ENCODE data around the gene VPS9D1. TPM values are rescaled to one million over a fixed set of nuclear protein-coding genes. Genes with fewer than 3 reads are reported as not detected.

The VPS9D1 gene, protein sequence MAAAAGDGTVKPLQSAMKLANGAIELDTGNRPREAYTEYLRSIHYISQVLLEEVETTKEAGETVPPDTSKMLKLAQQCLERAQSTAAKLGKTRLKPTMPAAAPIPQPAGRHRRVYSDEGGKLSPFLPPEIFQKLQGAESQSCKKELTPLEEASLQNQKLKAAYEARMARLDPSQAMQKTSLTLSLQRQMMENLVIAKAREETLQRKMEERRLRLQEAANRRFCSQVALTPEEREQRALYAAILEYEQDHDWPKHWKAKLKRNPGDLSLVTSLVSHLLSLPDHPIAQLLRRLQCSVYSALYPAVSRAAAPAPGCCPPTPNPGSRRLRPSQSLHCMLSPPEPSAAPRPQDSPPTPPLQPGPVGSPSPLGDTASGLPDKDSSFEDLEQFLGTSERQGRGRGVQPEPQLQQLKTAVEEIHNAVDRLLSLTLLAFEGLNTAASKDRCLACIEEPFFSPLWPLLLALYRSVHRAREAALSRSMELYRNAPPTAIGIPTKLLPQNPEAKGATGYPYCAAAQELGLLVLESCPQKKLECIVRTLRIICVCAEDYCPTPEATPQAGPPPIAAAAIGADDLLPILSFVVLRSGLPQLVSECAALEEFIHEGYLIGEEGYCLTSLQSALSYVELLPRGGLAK
- 3.2 and 3.6 TPM in 2 replicates for total RNA-seq

DNA sequence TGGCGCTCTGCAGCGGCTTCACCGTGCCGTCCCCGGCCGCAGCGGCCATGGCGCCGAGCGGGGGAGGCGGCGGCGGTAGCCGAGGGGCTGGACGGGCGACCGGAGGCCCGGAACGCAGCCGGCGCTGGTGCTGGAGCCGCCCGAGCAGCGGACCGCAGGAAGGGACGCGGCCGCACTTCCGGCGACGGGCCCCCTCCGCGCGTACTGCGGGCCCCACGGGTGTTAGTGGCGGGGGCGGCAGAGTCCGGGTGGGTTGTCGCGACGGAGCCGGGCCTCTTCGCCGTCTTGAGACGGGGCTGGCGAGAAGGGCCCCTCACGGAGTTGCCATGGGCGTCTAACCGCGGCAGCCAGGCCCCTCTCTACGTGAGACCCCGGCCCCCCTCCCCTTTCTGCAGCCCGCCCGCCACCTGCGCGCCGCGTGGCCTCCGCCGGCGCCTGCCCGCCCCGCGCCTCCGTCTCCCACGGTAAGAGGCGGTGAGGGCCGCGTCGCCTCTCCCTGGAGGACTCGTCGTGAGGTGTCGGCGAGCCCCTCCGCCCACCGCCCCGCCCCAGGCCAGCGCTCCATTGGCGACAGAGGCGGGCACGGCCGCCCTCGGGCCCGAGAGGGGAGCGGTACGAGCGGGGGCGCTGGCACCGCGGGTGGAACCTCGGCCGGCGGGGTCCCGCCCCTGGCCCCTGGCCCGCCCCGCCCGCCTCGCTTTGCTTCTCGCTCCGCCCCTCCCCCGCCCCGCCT lies at the start of gene VPS9D1, which contains the start of gene ZNF276:
Gene VPS9D1 (minus strand): TSS at position 86 of the 733 bp plus-strand sequence. CDS start 37 bp downstream, at position 49.
Gene ZNF276 (plus strand): TSS at position 725 of the 733 bp plus-strand sequence. CDS start 104 bp downstream, outside the sequence.

DNA sequence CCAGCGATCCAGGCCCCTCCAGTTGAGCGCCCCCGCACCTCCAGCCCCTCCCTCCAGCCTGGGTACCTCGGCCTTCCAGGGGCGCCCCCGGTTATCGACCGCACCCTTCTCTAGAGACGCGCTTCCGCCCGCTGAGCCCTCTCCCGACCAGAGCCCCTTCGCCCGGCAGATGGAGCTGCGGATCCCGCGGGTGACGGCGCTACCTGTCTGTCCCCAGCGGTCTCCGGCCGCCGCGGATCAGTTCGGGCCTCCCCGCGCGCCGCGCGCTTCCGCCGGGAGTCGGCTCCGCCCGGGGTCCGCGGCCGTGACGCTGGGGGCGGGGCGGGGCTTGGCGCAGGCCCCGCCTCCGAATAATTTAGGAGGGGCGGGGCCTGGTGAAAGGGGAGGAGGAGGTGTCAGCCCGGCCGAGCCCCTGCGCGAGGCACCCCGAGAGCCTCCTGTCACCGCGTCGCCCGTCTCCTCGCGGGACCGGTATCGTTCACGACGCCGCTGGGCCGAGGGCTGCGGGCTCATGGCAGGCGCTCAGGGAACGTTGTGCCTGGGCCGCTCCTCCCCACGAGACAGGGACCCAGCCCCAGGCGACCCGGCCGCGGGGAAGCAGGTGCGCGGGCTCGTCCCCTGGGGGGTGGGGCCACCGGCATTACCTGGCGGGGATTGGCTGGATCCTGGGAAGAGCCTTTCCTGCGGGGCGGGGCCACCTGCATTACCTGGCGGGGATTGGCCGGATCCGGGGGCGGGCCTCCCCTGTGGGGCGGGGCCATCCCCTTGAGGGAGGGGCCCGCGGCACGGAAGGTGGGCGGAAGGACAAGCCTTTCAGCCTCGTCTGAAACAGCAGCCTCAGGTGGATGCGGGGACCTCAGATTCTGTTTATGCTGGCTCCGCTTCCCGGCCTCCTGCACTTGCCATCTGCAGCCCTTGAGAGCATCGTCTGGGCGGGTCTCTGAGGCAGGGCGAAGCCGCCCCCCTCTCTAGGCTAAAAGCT lies 19.0 kb downstream of the VPS9D1 start, which contains the start of gene SPATA2L:
Gene SPATA2L (minus strand): TSS at position 281 of the 982 bp plus-strand sequence. CDS start 473 bp downstream, outside the sequence.

DNA sequence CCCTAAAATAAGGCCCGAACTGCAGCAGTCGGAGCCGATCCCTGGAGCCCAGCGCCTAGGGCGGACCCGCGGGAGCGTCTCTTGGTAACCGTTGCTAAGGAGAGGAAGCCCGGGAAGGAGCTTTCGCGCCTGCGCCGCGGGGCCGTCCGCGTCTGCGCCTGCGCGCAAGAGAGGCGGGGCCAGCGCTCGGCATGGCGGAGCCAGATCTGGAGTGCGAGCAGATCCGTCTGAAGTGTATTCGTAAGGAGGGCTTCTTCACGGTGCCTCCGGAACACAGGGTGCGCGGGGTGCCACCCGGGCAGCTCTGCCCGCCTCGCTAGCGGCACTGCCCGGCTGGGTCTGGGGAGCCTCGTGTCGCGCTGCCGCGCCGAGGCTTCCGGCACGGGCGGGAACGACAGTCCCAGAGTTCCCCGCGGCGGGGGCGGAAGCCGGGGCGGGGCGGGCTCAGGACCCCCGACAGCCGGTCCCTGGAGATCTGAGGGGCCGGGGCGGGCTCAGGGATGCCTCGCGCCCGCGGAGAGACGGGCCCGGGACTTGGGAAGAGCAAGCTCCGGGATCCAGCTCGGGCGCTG lies 34.1 kb downstream of the VPS9D1 start, which contains the start of gene CDK10:
Gene CDK10 (plus strand): TSS at position 170 of the 572 bp plus-strand sequence. CDS start 22 bp downstream, at position 192.

DNA sequence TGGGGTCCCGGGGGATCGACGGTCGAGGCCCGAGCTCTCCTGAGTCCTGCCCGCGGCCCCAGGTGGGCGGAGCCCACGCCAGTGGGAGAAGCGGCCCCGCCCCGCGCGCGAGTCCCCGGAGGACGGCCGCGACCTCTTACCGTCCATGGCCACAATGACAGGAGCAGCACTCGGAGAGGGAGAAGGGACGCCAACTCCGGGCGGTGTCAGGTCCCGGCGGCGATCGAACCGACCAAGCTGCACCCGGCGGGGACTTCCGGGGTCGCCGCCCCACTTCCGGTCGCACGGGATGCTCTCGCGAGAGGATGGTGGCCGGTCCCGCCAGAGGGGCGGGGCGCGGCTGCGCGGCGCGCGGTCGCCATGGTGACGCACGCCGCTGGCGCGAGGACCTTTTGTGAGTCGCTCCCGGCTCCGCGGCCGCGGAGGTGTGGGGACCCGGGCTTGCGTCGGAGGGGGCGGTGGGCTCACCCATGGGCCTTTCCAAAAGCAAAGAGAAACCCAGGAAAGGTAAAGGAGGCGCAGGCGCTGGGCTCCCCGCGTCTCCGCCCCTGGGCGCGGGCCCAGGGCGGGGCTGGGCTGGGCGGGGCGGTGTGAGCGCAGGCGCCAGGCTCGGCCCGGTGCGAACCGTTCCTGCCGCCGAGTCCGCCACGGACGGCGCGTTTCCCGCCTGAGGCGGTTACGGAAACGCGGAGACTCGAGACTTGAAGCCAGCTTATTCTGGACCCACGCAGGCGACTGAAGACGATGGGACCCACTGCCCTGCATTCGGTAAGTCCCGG lies 63.1 kb downstream of the VPS9D1 start, which contains the start of the genes CHMP1A and SPATA33:
Gene CHMP1A (minus strand): TSS at position 267 of the 779 bp plus-strand sequence. CDS start 120 bp downstream, at position 147.
Gene SPATA33 (plus strand): TSS at position 395 of the 779 bp plus-strand sequence. CDS start 76 bp downstream, at position 471.

Other genes starting within 250 kb of the VPS9D1 start
- 38.8 and 46.3 TPM in 2 replicates for gene ANKRD11, start 230.3 kb downstream of the VPS9D1 start, total RNA-seq
- gene SPG7, start 212.5 kb downstream of the VPS9D1 start, total RNA-seq = 78.1 and 87.0 TPM in 2 replicates
- 5,597 and 6,631 TPM in 2 replicates for gene RPL13, start 160.2 kb downstream of the VPS9D1 start, total RNA-seq
- gene CPNE7, start 145.1 kb downstream of the VPS9D1 start, total RNA-seq = 1.7 and 16.9 TPM in 2 replicates
- gene DPEP1, start 107.3 kb downstream of the VPS9D1 start, total RNA-seq = 0.24 TPM in 1 of 2 replicates, not detected in the other
- 73.1 and 148 TPM in 2 replicates for gene CHMP1A, start 63.2 kb downstream of the VPS9D1 start, total RNA-seq
- gene SPATA33, start 63.1 kb downstream of the VPS9D1 start, total RNA-seq = 0.43 and 1.7 TPM in 2 replicates
- 31.1 and 51.3 TPM in 2 replicates for gene CDK10, start 34.2 kb downstream of the VPS9D1 start, total RNA-seq
- gene SPATA2L, start 19.2 kb downstream of the VPS9D1 start, total RNA-seq = 9.4 and 22.4 TPM in 2 replicates
- 19.0 and 21.2 TPM in 2 replicates for gene ZNF276, start 639 bp upstream of the VPS9D1 start, total RNA-seq
- 0.85 and 6.3 TPM in 2 replicates for gene FANCA, start 95.7 kb upstream of the VPS9D1 start, total RNA-seq
- 1.1 and 2.4 TPM in 2 replicates for gene SPIRE2, start 107.6 kb upstream of the VPS9D1 start, total RNA-seq
- gene TCF25, start 152.7 kb upstream of the VPS9D1 start, total RNA-seq = 68.2 and 149 TPM in 2 replicates
- 1.2 and 1.9 TPM in 2 replicates for gene MC1R, start 198.0 kb upstream of the VPS9D1 start, total RNA-seq
- 7.0 and 361 TPM in 2 replicates for gene TUBB3, start 202.4 kb upstream of the VPS9D1 start, total RNA-seq
- gene DEF8, start 227.9 kb upstream of the VPS9D1 start, total RNA-seq = 53.9 and 67.0 TPM in 2 replicates